Melanocyte of skin (primary cell): ENCODE measurements around the gene RTN4RL2. TPM values are rescaled to one million over a fixed set of nuclear protein-coding genes. Genes with fewer than 3 reads are reported as not detected.

ENCODE experiments used
- small RNA-seq, 2 donors: library from RNA; depleted of rRNA; stranded (forward); fragments of <200 nt; gene quantifications; one replicate each; pipeline ENCODE3, GENCODE V24; 2012
- total RNA-seq, 2 donors: library from RNA; depleted of rRNA; stranded (reverse); fragments of >200 nt; gene quantifications; 2 replicates each; pipeline ENCODE4 v1.2.3, GENCODE V29; 2012

The RTN4RL2 gene
- under 1 TPM; under 0.01 to 0.67 TPM for total RNA-seq

DNA sequence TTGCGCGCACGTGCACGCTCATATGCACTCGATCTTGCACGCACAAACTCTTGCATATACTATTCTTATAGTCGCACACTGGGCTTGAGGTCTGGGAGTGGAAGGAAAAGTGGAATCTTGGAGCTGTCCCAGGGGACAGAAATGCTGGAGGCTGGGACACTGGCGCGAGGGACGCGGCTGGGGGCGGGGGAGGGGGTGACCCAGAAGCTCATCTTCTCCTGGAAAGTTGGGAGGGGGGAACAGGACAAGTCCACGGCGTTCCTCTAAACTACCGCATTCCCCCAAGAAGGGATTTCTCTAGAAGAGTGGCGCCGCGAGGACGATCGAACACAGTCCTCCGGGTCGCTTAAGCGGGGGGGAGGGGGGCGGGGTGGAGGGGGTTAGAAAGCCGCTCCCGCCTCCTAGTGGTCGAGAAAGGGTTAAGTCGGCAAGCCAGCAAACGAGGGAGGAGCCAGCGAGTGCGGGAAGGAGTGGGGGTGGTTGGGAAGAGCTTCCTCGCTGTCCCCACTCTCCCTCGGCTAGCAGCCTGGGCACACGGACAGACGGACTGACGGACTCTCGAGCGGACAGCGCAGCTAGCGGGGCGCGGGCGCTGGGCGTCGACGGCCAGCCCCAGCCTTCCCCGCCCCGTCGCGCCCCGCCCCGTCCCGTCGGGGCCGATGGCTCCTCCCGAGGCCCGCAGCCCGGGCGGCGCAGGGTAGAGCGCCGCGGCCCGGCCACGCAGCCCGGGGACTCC is at the start of gene RTN4RL2:
Gene RTN4RL2 (plus strand): TSS at position 507 of the 736 bp plus-strand sequence. CDS start 338 bp downstream, outside the sequence.

DNA sequence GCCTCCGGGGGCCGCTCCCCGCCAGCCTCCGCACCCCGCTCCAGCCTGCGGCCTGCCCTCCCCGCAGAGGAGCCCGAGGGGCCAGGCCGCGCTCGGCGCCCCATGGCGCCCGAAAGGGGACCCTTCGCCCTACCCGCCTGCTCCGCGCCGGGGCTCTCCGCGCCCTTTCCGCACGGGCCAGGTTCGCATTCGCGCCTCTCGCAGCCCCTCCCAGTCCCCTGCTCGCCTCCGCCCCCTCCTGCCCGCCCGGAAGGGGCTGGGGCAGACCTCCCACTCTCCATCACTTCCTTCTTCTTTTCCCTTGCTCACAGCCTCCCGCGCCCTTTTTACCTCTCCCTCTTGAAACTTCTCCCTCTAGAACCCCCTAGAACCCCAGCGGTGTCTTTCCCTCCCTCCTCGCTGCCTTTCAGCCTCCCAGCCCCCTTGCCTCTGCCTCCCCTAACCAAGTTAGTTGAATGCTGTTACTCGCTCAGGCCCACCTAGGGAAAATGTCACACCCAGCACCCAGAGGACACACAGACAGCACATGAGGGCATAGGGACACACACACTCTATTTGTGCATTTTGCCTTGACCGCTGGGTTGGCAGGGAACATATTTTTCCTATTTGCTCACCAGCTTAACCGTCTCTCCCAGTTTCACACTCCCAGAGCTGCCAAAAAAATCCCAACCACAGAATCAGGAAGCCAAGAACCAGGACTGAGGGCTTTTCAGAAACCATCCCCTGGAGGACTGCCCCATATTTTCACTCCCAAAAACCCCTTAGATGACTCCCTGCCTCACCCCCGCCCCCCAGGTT is 33.2 kb upstream of the RTN4RL2 start, which contains the start of gene SLC43A3:
Gene SLC43A3 (minus strand): TSS at position 193 of the 798 bp plus-strand sequence. CDS start 949 bp downstream, outside the sequence.

DNA sequence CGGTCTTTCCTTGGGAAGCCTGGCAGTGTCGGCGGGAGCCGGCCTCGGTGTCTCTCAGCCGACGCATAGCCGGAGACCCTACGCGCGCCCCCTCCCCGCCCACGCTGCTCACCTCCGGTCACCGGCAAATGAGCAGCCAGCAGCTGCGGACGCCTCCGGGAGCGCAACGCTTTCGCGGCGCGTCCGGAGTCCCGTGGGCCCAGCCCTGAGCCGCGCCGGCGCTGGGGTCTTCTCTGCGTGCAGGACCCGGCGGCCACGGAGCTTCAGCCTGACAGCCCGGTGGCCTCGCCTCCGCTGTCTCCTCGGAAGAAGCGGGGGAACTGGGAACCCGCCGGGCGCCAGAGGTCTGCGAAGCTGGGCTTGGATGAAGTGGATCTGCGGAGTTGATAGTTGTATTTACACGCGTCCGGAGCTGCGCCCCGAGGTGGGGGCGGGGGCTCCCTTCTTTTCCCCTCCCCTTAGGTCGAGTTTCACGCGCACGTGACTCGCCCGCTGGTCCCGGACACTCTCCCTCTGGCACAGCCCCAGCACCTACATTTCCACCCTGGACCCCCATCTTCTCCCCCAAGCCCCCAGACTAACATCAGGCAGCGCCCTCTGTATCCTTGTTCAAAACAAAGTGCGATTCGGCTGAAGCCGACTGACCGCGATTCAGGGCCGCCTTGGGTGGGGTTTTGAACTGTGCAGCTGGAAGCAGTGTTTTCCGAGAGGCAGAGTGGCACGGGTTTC is 55.2 kb downstream of the RTN4RL2 start, which contains the start of gene SLC43A1:
Gene SLC43A1 (minus strand): TSS at position 371 of the 729 bp plus-strand sequence. CDS start 1,591 bp downstream, outside the sequence.

Small RNA genes lying within 50 kb of the gene (small RNA-seq; reads per million reads assigned to genes)
- 0 reads per million in 2 donors for gene RNA5SP341

Other genes with a start within 250 kb of the RTN4RL2 start
- gene APLNR, start 223.3 kb upstream of the RTN4RL2 start, total RNA-seq = not detected
- 10 to 100 TPM; 20.3 to 22.7 TPM for gene TNKS1BP1, start 135.6 kb upstream of the RTN4RL2 start, total RNA-seq
- gene SSRP1, start 124.6 kb upstream of the RTN4RL2 start, total RNA-seq = 10 to 100 TPM; 47.5 to 78.9 TPM
- not detected for gene P2RX3, start 122.2 kb upstream of the RTN4RL2 start, total RNA-seq
- gene PRG3, start 79.4 kb upstream of the RTN4RL2 start, total RNA-seq = not detected
- gene PRG2, start 69.9 kb upstream of the RTN4RL2 start, total RNA-seq = under 1 TPM; under 0.01 to 0.69 TPM
- gene SLC43A3, start 33.4 kb upstream of the RTN4RL2 start, total RNA-seq = 100 to 1,000 TPM; 319 to 645 TPM
- 10 to 100 TPM in 1 of 2 donors, 1 to 10 TPM in 1; 5.2 to 17.0 TPM for gene SLC43A1, start 55.2 kb downstream of the RTN4RL2 start, total RNA-seq
- gene TIMM10, start 70.2 kb downstream of the RTN4RL2 start, total RNA-seq = 10 to 100 TPM; 19.6 to 72.9 TPM
- gene SMTNL1, start 77.1 kb downstream of the RTN4RL2 start, total RNA-seq = not detected
- 100 to 1,000 TPM; 169 to 295 TPM for gene UBE2L6, start 107.1 kb downstream of the RTN4RL2 start, total RNA-seq
- gene SERPING1, start 137.2 kb downstream of the RTN4RL2 start, total RNA-seq = 1 to 10 TPM; 8.3 to 8.9 TPM
- gene YPEL4, start 189.4 kb downstream of the RTN4RL2 start, total RNA-seq = 1 to 10 TPM in 1 of 2 donors, under 1 TPM in 1; 0.33 to 1.4 TPM
- 10 to 100 TPM; 14.1 to 26.6 TPM for gene CLP1, start 197.2 kb downstream of the RTN4RL2 start, total RNA-seq
- 10 to 100 TPM; 42.3 to 56.3 TPM for gene ZDHHC5, start 207.6 kb downstream of the RTN4RL2 start, total RNA-seq